SK-N-SH (cell line): ENCODE measurements around the gene LNX2. TPM values are rescaled to one million over a fixed set of nuclear protein-coding genes. Genes with fewer than 3 reads are reported as not detected.
A peak's percentile ranks its signal among the peaks of the same experiment; 100 is the strongest.

Source experiments
- CTCF ChIA-PET: fragments of 300-600, 350-600 bp; formaldehyde crosslinking; extraction: SDS; loops from one replicate; lab custom pipeline; 2021; lab: Yijun Ruan, JAX
- POLR2A ChIA-PET: fragments of 350-600 bp; sonication (Branson Sonifier 250); formaldehyde crosslinking; extraction: SDS; loops from one replicate; lab custom pipeline; 2020; ENCODE audit warnings: antibody characterized with exemption, inconsistent platforms; lab: Yijun Ruan, JAX
- DNase-seq: peaks from one replicate; pipeline ENCODE4 v3.0.0; 2012
- H2AFZ ChIP-seq: fragments of 200-600 bp; sonication (generic); 2 replicates; pipeline ENCODE4 v1.8.1; 2016; ENCODE audit warnings: antibody characterized with exemption, mild to moderate bottlenecking, low read depth
- H3F3A ChIP-seq: fragments of 200-600 bp; sonication (generic); replicated peaks from 2 replicates; pipeline ENCODE3; 2016; ENCODE audit warnings: antibody characterized with exemption, mild to moderate bottlenecking; ENCODE audit not compliant: insufficient read depth
- H3K27ac ChIP-seq, 2 experiments: fragments of 200-500 bp in 1 of 2; fragments of 200-600 bp in 1 of 2; sonication (Bioruptor generic) in 1 of 2; sonication (generic), shearing (Covaris generic) in 1 of 2; 2 replicates each; pipeline versions ENCODE4 v1.5.1 to v1.6.1; 2014 to 2016; ENCODE audit warnings: low read depth in 2 of 2, inconsistent platforms in 1 of 2, low read length in 1 of 2, mild to moderate bottlenecking in 1 of 2, mixed read lengths in 1 of 2
- H3K27me3 ChIP-seq: fragments of 200-600 bp; sonication (generic), shearing (Covaris generic); 2 replicates; pipeline ENCODE4 v1.6.1; 2016; ENCODE audit warnings: mixed run types; ENCODE audit not compliant: insufficient read depth
- H3K36me3 ChIP-seq, 2 experiments: fragments of 200-500 bp in 1 of 2; fragments of 200-600 bp in 1 of 2; sonication (Bioruptor generic) in 1 of 2; sonication (generic) in 1 of 2; replicated peaks in 1 of 2; 2 replicates each; pipeline versions ENCODE3 to v1.5.1; 2014 to 2016; ENCODE audit warnings: low read length in 1 of 2, mild to moderate bottlenecking in 1 of 2; ENCODE audit not compliant: insufficient read depth in 2 of 2, control insufficient read depth in 1 of 2
- H3K4me1 ChIP-seq, 2 experiments: fragments of 200-500 bp in 1 of 2; fragments of 200-600 bp in 1 of 2; sonication (Bioruptor generic) in 1 of 2; sonication (generic), shearing (Covaris generic) in 1 of 2; 2 replicates each; pipeline versions ENCODE4 v1.5.1 to v1.6.1; 2014 to 2016; ENCODE audit warnings: low read depth in 1 of 2, low read length in 1 of 2, mixed run types in 1 of 2; ENCODE audit not compliant: insufficient read depth in 2 of 2, control insufficient read depth in 1 of 2
- H3K4me2 ChIP-seq: fragments of 200-600 bp; sonication (generic), shearing (Covaris generic); 2 replicates; pipeline ENCODE4 v1.6.1; 2017; ENCODE audit warnings: mixed run types
- H3K4me3 ChIP-seq, 2 experiments: fragments of 200-500 bp in 1 of 2; fragments of 200-600 bp in 1 of 2; sonication (Bioruptor generic) in 1 of 2; sonication (generic), shearing (Covaris generic) in 1 of 2; 2 replicates each; pipeline versions ENCODE4 v1.5.1 to v1.8.1; 2014 to 2016; ENCODE audit warnings: low read depth in 2 of 2, inconsistent platforms in 1 of 2, low read length in 1 of 2, mild to moderate bottlenecking in 1 of 2, mixed read lengths in 1 of 2, moderate library complexity in 1 of 2
- H3K79me2 ChIP-seq: fragments of 200-600 bp; sonication (generic); 2 replicates; pipeline ENCODE4 v1.8.1; 2017; ENCODE audit warnings: mild to moderate bottlenecking; ENCODE audit not compliant: insufficient read depth
- H3K9ac ChIP-seq: fragments of 200-600 bp; sonication (generic); 2 replicates; pipeline ENCODE4 v1.6.1; 2017; ENCODE audit warnings: mixed run types
- H3K9me2 ChIP-seq: fragments of 200-600 bp; sonication (generic); 2 replicates; pipeline ENCODE4 v1.6.1; 2017; ENCODE audit warnings: mixed run types
- H3K9me3 ChIP-seq: fragments of 200-600 bp; sonication (generic); 2 replicates; pipeline ENCODE4 v1.6.1; 2017; ENCODE audit warnings: mixed run types, mild to moderate bottlenecking, moderate library complexity
- H4K20me1 ChIP-seq: fragments of 200-600 bp; sonication (generic); 2 replicates; pipeline ENCODE4 v1.6.1; 2017; ENCODE audit warnings: mild to moderate bottlenecking, mixed run types; ENCODE audit not compliant: insufficient read depth
- ELF1 ChIP-seq: IDR thresholded peaks from 2 replicates; pipeline ENCODE4 v1.4.0; 2012
- EP300 ChIP-seq, 2 experiments: IDR thresholded peaks; 2 replicates each; pipeline versions ENCODE4 v1.4.0 to v1.6.1; 2012; ENCODE audit warnings: borderline replicate concordance in 1 of 2, low read depth in 1 of 2, low read length in 1 of 2
- EZH2phosphoT487 ChIP-seq: fragments of 200-600 bp; sonication (generic); IDR thresholded peaks from 2 replicates; pipeline ENCODE4 v1.6.1; 2017; ENCODE audit warnings: low read depth, mixed run types, mild to moderate bottlenecking, antibody characterized with exemption, moderate library complexity, borderline replicate concordance
- FOSL2 ChIP-seq: IDR thresholded peaks from 2 replicates; pipeline ENCODE4 v1.4.0; 2012; ENCODE audit warnings: low read depth, mild to moderate bottlenecking, moderate library complexity, borderline replicate concordance
- IRF3 ChIP-seq: fragments of 150-350 bp; IDR thresholded peaks from 2 replicates; pipeline ENCODE4 v1.6.1; 2016; ENCODE audit warnings: mild to moderate bottlenecking, low read depth, low read length
- JUND ChIP-seq: IDR thresholded peaks from 2 replicates; pipeline ENCODE4 v1.4.0; 2012
- NRF1 ChIP-seq: IDR thresholded peaks from 2 replicates; pipeline ENCODE4 v1.6.1; 2012; ENCODE audit warnings: low read depth, mild to moderate bottlenecking, low read length
- POLR2AphosphoS5 ChIP-seq: IDR thresholded peaks from 2 replicates; pipeline ENCODE4 v1.6.1; 2012; ENCODE audit warnings: low read depth, low read length
- REST ChIP-seq: IDR thresholded peaks from 2 replicates; pipeline ENCODE4 v1.6.1; 2012; ENCODE audit warnings: mild to moderate bottlenecking, low read depth, low read length, moderate library complexity
- RXRA ChIP-seq: IDR thresholded peaks from 2 replicates; pipeline ENCODE4 v1.4.0; 2012; ENCODE audit warnings: low read depth, mild to moderate bottlenecking, borderline replicate concordance
- TCF12 ChIP-seq: IDR thresholded peaks from 2 replicates; pipeline ENCODE4 v1.4.0; 2012
- WGBS: methylation state at CpG from one replicate; pipeline ENCODE4 v1.1.6; 2017; ENCODE audit warnings: low lambda C conversion rate; 5-methylcytosine and 5-hydroxymethylcytosine counted together
- polyA plus RNA-seq, 3 experiments: library from polyadenylated mRNA; depleted of rRNA; stranded (reverse); fragments of >200 nt; gene quantifications; 2 replicates each; pipeline ENCODE4 v1.2.3, GENCODE V29; 2012

The LNX2 gene
- polyA plus RNA-seq, 1 of the 3 experiments (the other 2 are of a cell fraction) = 3.7 TPM

GRCh38 chr13:27619093-27619727 is 1.1 kb downstream of the LNX2 start:
- peak overlapping the region; percentile 74 for H3K4me2 ChIP-seq
- 66% methylated on average over 10 of the region's 10 CpGs for WGBS
- CTCF ChIA-PET = interaction anchor here (1.0 to 5.2 kb wide), 3 partner anchors 12 to 206 kb away, joined by 3 to 19 read pairs (median 3); no protein-coding TSS in a partner anchor
- peak overlapping the region; percentile 72; the same call in 1 of the 2 replicates for H3K9ac ChIP-seq
- H2AFZ ChIP-seq = peak overlapping the region; percentile 50
- H3K4me1 ChIP-seq = peaks cover 7 to 9% of the 10 kb centered on the region in 2 experiments; a peak in 3 of 4 replicates
- H4K20me1 ChIP-seq = peaks cover 16% of the 10 kb centered on the region
- no peak for TF ChIP-seq JUND
- no peak for TF ChIP-seq REST
- no peak for TF ChIP-seq NRF1
- TF ChIP-seq, all 33 proteins: peak for 0
- no peak for DNase-seq
- POLR2A ChIA-PET = no interaction called here
- no peaks in the 10 kb centered on the region for H3K27me3 ChIP-seq
- H3K27ac ChIP-seq = no peak overlapping the region; a peak in 2 of 4 replicates
- H3K79me2 ChIP-seq = peaks cover 72% of the 10 kb centered on the region
- H3F3A ChIP-seq = peaks cover 6% of the 10 kb centered on the region
- H3K9me3 ChIP-seq = no peaks in the 10 kb centered on the region
- H3K4me3 ChIP-seq = peak overlapping the region; percentile 81 to 85
- peaks cover 16% of the 10 kb centered on the region in 2 experiments for H3K36me3 ChIP-seq
- H3K9me2 ChIP-seq = no peaks in the 10 kb centered on the region

- Histone ChIP-seq H3K9ac (no peak overlapping the region), H3K4me2 (no peak overlapping the region), H3K4me1 (peaks cover 7% of the 10 kb centered on the region in 2 experiments; a peak in 3 of 4 replicates), H4K20me1 (peaks cover 3% of the 10 kb centered on the region; the same call in 1 of the 2 replicates), H3K27me3 (no peaks in the 10 kb centered on the region), H3K27ac (no peak overlapping the region), H2AFZ (no peak overlapping the region), H3F3A (peaks cover 6% of the 10 kb centered on the region), H3K36me3 (peaks cover 2 to 5% of the 10 kb centered on the region in 2 experiments), H3K9me3 (no peaks in the 10 kb centered on the region), H3K79me2 (peaks cover 66% of the 10 kb centered on the region), H3K9me2 (no peaks in the 10 kb centered on the region), H3K4me3 (no peak overlapping the region)
- no peak for TF ChIP-seq IRF3
- no peak for TF ChIP-seq FOSL2
- TF ChIP-seq ELF1 = no peak
- no peak for TF ChIP-seq EZH2phosphoT487
- no peak for TF ChIP-seq EP300 (IDR thresholded peaks at IDR 0.05; ENCODE audit: borderline replicate concordance in 1 of 2, low read depth in 1 of 2, low read length in 1 of 2)
- TF ChIP-seq POLR2AphosphoS5 = no peak
- TF ChIP-seq RXRA = no peak
- TF ChIP-seq TCF12 = no peak
- CTCF ChIA-PET = interaction anchor here (5.2 kb wide), 1 partner anchor 85 kb away, joined by 19 read pairs; no protein-coding TSS in a partner anchor
- DNase-seq = no peak
- whole genome bisulfite sequencing = 90% methylated on average over 3 of the region's 3 CpGs
- POLR2A ChIA-PET = interaction anchor here (0.6 kb wide), 1 partner anchor 34 kb away, joined by 3 read pairs; no protein-coding TSS in a partner anchor
These were observed 2.4 kb downstream of the LNX2 start for GRCh38 chr13:27617881-27618321.
